Colonic mucosa (tissue), 4 donors: ENCODE results near the gene ERVMER34-1. TPM values are rescaled to one million over a fixed set of nuclear protein-coding genes. Genes with fewer than 3 reads are reported as not detected.

Experiments
- DNase-seq: peaks from one replicate; pipeline ENCODE4 v3.0.0-alpha.2; 2020
- H3K27ac ChIP-seq: fragments of 200-600 bp; one replicate; pipeline ENCODE4 v1.8.0; 2021
- H3K27me3 ChIP-seq: fragments of 200-600 bp; one replicate; pipeline ENCODE4 v1.8.0; 2021
- H3K36me3 ChIP-seq: fragments of 200-600 bp; one replicate; pipeline ENCODE4 v1.8.0; 2021
- H3K4me1 ChIP-seq: fragments of 200-600 bp; one replicate; pipeline ENCODE4 v1.8.0; 2021; ENCODE audit warnings: mild to moderate bottlenecking
- H3K4me3 ChIP-seq: fragments of 200-600 bp; one replicate; pipeline ENCODE4 v1.8.0; 2021
- H3K9ac ChIP-seq, 2 donors: one replicate each; pipeline ENCODE4 v1.7.0; 2013; ENCODE audit warnings: control low read depth in 2 of 2, low read depth in 2 of 2, low read length in 2 of 2
- H3K9me3 ChIP-seq: fragments of 200-600 bp; one replicate; pipeline ENCODE4 v1.8.0; 2021
- CTCF ChIP-seq: fragments of 200-600 bp; IDR thresholded peaks from one replicate; pipeline ENCODE4 v1.8.0; 2022; ENCODE audit warnings: antibody characterized with exemption, mild to moderate bottlenecking
- intact Hi-C: fragments of 100-400 bp; cut with DNase I; formaldehyde crosslinking; loops from one replicate; pipeline ENCODE4 v1.14.1; 2022
- total RNA-seq, 2 donors: library from RNA; stranded (reverse); fragmentation: NEBNext Ultra II Directional in 1 of 2; extraction: Animal tissue kit (Norgen Biotek cat#: 25700) in 1 of 2; gene quantifications; one replicate each; pipeline ENCODE4 v1.2.1, GENCODE V29; 2021
- donor health status: healthy.
- donor health status: DM: no; HTN: no; CAD: no.
- donor health status: DM: no; HTN: no; CAD: no.

ERVMER34-1 gene
- total RNA-seq, 2 donors from 2014 or later: 0.77 to 1.1 TPM

GRCh38 chr4:52743444-52744019, 7.7 kb downstream of the ERVMER34-1 start:
- DNase-seq: no peak
- H3K27ac ChIP-seq: no peak overlapping the region
- H3K4me3 ChIP-seq: no peak overlapping the region
- no peak overlapping the region for H3K9ac ChIP-seq
- no peaks in the 10 kb centered on the region for H3K4me1 ChIP-seq
- intact Hi-C loops: no loop called here
- no peaks in the 10 kb centered on the region for H3K27me3 ChIP-seq
- H3K36me3 ChIP-seq: no peaks in the 10 kb centered on the region
- H3K9me3 ChIP-seq: no peaks in the 10 kb centered on the region
- no peak for TF ChIP-seq CTCF

- TF ChIP-seq CTCF: no peak
- no peak overlapping the region for H3K9ac ChIP-seq
- H3K4me3 ChIP-seq: no peak overlapping the region
- intact Hi-C loops: no loop called here
- H3K9me3 ChIP-seq: no peaks in the 10 kb centered on the region
- H3K27me3 ChIP-seq: no peaks in the 10 kb centered on the region
- no peaks in the 10 kb centered on the region for H3K36me3 ChIP-seq
- no peaks in the 10 kb centered on the region for H3K4me1 ChIP-seq
- H3K27ac ChIP-seq: no peak overlapping the region
- no peak for DNase-seq
Observed at GRCh38 chr4:52729586-52729985, 21.6 kb downstream of the ERVMER34-1 start.

GRCh38 chr4:52728691-52729240, 22.5 kb downstream of the ERVMER34-1 start:
- Histone ChIP-seq H3K27me3 (no peaks in the 10 kb centered on the region), H3K9ac (no peak overlapping the region), H3K27ac (no peak overlapping the region), H3K36me3 (no peaks in the 10 kb centered on the region), H3K4me1 (no peaks in the 10 kb centered on the region), H3K4me3 (no peak overlapping the region), H3K9me3 (no peaks in the 10 kb centered on the region)
- TF ChIP-seq CTCF: no peak
- intact Hi-C loops: no loop called here
- DNase-seq: no peak

- no peak for DNase-seq
- Histone ChIP-seq H3K9me3 (no peaks in the 10 kb centered on the region), H3K36me3 (no peaks in the 10 kb centered on the region), H3K9ac (no peak overlapping the region), H3K27me3 (no peaks in the 10 kb centered on the region), H3K4me3 (no peak overlapping the region), H3K27ac (no peak overlapping the region), H3K4me1 (no peaks in the 10 kb centered on the region)
- intact Hi-C loops: no loop called here
- no peak for TF ChIP-seq CTCF
Observed at GRCh38 chr4:52726826-52727580, 24.2 kb downstream of the ERVMER34-1 start.

- DNase-seq: peak; percentile 94
- H3K27me3 ChIP-seq: no peaks in the 10 kb centered on the region
- no peaks in the 10 kb centered on the region for H3K9me3 ChIP-seq
- H3K27ac ChIP-seq: peak overlapping the region; percentile 73
- no peak for TF ChIP-seq CTCF
- H3K9ac ChIP-seq: peak overlapping the region; percentile 66 to 85
- H3K4me3 ChIP-seq: peak overlapping the region; percentile 71
- no peaks in the 10 kb centered on the region for H3K4me1 ChIP-seq
- intact Hi-C loops: no loop called here
- H3K36me3 ChIP-seq: no peaks in the 10 kb centered on the region
Observed at GRCh38 chr4:52721968-52722815, 29.0 kb downstream of the ERVMER34-1 start.
